GM19372 (cell line): ENCODE data around the gene TBC1D14.
"Not testable (repeated sequence)": the region's sequence is repeated elsewhere in the genome, so short reads cannot be mapped to it uniquely, and the experiment has no call there.

Experiments used
- ATAC-seq: cut with Tn5 transposase; IDR thresholded peaks from one replicate; pipeline ENCODE4 v1.9.1; 2021; ENCODE audit warnings: mild to moderate bottlenecking, low read depth, moderate library complexity; ENCODE audit not compliant: unreplicated experiment

Gene TBC1D14

DNA sequence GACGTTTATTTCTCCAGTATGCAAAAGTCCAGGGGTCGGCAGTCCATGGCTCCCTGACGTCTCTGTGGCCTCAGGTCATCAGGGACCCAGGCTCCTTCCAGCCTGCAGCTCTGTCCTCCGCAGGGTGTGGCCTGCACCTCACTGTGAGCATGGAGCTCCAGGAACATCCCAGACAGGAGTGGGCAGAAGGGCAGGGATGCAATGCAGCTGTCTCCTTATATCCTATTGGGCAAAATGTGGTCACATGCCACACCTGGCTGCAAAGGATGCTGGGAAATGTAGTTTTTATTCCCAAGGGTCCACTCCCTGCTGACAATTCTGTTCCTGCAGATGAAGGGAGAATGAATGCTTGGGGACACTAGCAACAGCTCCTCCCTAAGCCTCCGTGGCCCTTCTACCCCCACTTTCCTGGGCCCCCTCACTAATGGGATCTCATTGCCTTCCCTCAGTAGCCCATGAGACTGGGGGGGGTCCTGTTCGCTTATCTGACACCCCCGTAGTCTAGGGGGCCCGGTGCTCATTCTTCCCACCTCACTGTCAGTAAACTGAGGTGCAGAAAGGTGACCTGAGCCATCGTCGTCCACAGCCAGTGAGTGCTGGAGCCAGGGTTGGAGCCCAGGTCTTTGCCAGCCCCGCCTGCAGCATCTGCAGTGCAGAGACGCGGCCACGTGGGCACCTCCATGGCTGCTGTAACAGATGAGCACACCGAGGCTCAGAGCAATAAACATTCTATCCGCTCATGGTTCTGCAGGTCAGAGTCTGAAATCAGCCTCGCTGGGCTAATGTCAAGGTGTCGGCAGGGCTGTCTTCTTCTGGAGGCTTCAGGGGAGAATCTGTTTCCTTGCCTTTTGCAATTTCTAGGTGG, 164.1 kb downstream of the TBC1D14 start:
- ATAC-seq, result no peak

GRCh38 chr4:7074426-7074825, 164.8 kb downstream of the TBC1D14 start:
- no peak for ATAC-seq

- ATAC-seq, result no peak
These were observed 166.5 kb downstream of the TBC1D14 start for GRCh38 chr4:7075962-7076695.

GRCh38 chr4:7076696-7077082, 167.1 kb downstream of the TBC1D14 start:
- ATAC-seq, result no peak

DNA sequence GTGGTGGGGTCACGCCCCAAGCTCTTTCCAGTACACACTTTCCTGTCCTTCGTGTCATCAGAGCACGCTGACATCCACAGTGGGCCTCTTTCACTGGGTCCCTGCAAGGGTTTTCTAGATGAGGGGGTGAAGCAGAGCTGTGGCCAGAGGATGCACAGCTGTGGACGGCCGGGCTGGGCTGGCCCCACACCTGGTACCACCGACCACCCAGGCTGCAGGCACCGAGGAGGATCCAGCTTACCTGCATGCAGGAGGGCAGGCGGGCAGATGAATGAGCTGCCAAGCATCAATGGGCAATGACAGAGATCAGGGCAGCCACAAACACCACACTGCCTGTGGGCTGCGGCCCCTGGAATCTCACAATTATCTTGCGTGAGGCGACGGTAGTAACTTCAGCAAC, 167.7 kb downstream of the TBC1D14 start:
- no peak for ATAC-seq

DNA sequence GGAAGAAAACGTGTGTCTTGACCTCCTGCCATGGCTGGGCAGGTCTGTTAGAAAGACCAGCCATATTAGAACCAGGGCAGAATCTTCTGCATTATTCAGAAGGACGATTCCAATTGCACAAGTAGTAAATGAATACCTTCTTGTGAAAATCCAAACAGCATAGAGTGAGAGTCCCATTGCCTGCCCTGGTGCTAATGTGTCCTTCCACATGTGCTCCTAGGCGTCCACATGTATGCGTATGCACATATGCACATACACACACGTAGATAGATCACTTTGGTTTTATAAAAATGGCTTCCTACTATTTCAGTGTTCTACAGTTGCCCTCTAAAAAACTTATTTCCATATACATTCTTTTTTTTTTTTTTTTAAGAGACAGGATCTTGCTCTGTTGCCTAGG, 168.4 kb downstream of the TBC1D14 start:
- ATAC-seq, result no peak

DNA sequence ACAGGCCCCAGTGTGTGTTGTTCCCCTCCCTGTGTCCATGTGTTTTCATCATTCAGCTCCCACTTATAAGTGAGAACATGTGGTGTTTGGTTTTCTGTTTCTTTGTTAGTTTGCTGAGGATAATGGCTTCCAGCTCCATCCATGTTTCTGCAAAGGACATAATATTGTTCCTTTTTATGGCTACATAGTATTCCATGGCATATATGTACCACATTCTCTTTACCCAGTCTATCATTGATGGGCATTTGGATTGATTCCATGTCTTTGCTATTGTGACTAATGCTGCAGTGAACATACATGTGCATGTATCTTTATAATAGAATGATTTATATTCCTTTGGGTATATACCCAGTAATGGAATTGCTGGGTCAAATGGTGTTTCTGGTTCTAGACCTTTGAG, 169.9 kb downstream of the TBC1D14 start:
- ATAC-seq, result not testable (repeated sequence)

DNA sequence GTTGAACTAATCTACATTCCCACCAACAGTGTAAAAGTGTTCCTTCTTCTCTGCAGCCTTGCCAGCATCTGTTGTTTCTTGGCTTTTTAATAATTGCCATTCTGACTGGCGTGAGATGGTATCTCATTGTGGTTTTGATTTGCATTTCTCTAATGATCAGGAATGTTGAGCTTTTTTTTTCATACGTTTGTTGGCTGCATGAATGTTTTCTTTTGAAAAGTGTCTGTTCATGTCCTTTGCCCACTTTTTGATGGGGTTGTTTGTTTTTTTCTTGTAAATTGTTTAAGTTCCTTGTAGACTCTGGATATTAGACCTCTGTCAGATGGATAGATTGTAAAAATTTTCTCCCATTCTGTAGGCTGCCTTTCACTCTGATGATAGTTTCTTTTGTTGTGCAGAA, 170.3 kb downstream of the TBC1D14 start:
- ATAC-seq, result not testable (repeated sequence)
